ENCODE data around the gene ING3.

DNA sequence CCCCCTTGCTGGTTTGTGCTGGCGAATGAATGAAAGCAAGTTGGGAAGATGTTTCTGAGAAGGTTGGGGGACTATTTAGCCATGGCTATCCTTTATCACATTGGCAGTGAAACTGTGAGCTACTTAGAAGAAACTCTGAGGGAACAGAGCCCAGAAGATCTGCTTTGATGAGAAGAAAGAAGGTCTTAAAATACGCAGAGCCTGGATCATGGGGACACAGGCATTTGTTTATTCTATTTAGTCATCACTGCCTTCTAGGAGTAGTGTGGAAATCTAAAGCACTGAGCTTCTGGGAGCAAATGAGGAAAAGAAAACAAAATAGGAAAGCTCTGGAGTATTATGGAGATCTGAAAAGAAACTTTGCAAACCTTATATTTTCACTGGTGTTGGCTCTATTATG lies 66.4 kb downstream of the ING3 start:
- TF ChIP-seq POLR2AphosphoS5 (IDR thresholded peaks at IDR 0.05; ENCODE audit: insufficient read depth in 1 of 2, low read depth in 1 of 2), result peak in 1 of 2 donors; percentile 53
- no peak for TF ChIP-seq POLR2A (IDR thresholded peaks at IDR 0.05)

Data from vagina (tissue), 2 donors.